Thyroid gland (tissue), 4 donors: ENCODE results near the gene PPP1R13B. TPM values are rescaled to one million over a fixed set of nuclear protein-coding genes. Genes with fewer than 3 reads are reported as not detected.

Experiments used
- DNase-seq, 2 donors: peaks; one replicate each; pipeline ENCODE4 v3.0.0-alpha.2; 2019
- H3K27ac ChIP-seq, 3 donors: fragments of 200-600 bp; sonication (generic); 1 replicate in 2 of 3; 2 replicates in 1 of 3; pipeline ENCODE4 v1.5.1; 2016 to 2019; ENCODE audit warnings: mild to moderate bottlenecking in 1 of 3, moderate library complexity in 1 of 3
- H3K27me3 ChIP-seq: fragments of 200-600 bp; sonication (generic); one replicate; pipeline ENCODE4 v1.5.1; 2019
- H3K36me3 ChIP-seq, 2 donors: fragments of 200-600 bp; sonication (generic); one replicate each; pipeline ENCODE4 v1.5.1; 2016 to 2019
- H3K4me1 ChIP-seq, 2 donors: fragments of 200-600 bp; sonication (generic); one replicate each; pipeline ENCODE4 v1.5.1; 2017 to 2019
- H3K4me3 ChIP-seq, 3 donors: fragments of 200-600 bp; sonication (generic); replicated peaks in 1 of 3; 1 replicate in 2 of 3; 2 replicates in 1 of 3; pipeline ENCODE4 v1.5.1; 2016; ENCODE audit warnings: mild to moderate bottlenecking in 1 of 3
- H3K9me3 ChIP-seq: fragments of 200-600 bp; sonication (generic); one replicate; pipeline ENCODE4 v1.5.1; 2017
- CTCF ChIP-seq, 6 experiments: fragments of 200-600 bp in 3 of 6; fragments of 450-650 bp in 3 of 6; sonication (generic) in 3 of 6; IDR thresholded peaks; one replicate each; pipeline ENCODE4 v1.5.1; 2016 to 2019; ENCODE audit warnings: antibody characterized with exemption in 6 of 6, mild to moderate bottlenecking in 2 of 6, inconsistent platforms in 1 of 6, moderate library complexity in 1 of 6
- POLR2A ChIP-seq, 2 donors: fragments of 450-650 bp; IDR thresholded peaks; one replicate each; pipeline ENCODE4 v1.6.1; 2017; ENCODE audit warnings: antibody characterized with exemption in 2 of 2, mild to moderate bottlenecking in 2 of 2, moderate library complexity in 1 of 2
- WGBS, 2 donors: methylation state at CpG; one replicate each; pipeline ENCODE4 v1.1.5; 2017; 5-methylcytosine and 5-hydroxymethylcytosine counted together
- intact Hi-C: fragments of 100-400 bp; cut with DNase I; formaldehyde crosslinking; loops from one replicate; pipeline ENCODE4 v1.15.1; 2023
- total RNA-seq, 4 donors: library from RNA; depleted of rRNA; stranded (reverse); fragments of >200 nt; gene quantifications; one replicate each; pipeline ENCODE4 v1.2.3, GENCODE V29; 2016

PPP1R13B gene
- total RNA-seq, 4 donors from 2014 or later, result 77.0 to 131 (median 81.8) TPM

- DNase-seq, result no peak
- no peaks in the 10 kb centered on the region for H3K27me3 ChIP-seq
- intact Hi-C loops, result no loop called here
- WGBS, 2 donors, result 86 to 89% methylated on average over 9 to 10 of the region's 10 CpGs
- no peaks in the 10 kb centered on the region for H3K9me3 ChIP-seq
- H3K4me1 ChIP-seq, result peaks cover 19 to 53% of the 10 kb centered on the region in 2 donors
- H3K36me3 ChIP-seq, result no peaks in the 10 kb centered on the region
- H3K27ac ChIP-seq, result peak overlapping the region; percentile 81 to 88 (median 86)
- no peak for TF ChIP-seq POLR2A (IDR thresholded peaks at IDR 0.05)
- TF ChIP-seq CTCF (IDR thresholded peaks at IDR 0.05), result no peak
- no peak overlapping the region for H3K4me3 ChIP-seq
These were observed 21.0 kb upstream of the PPP1R13B start for GRCh38 chr14:103868242-103868897.

- H3K27me3 ChIP-seq, result no peaks in the 10 kb centered on the region
- WGBS, 2 donors, result 12 to 31% methylated on average over 2 to 6 of the region's 10 CpGs
- intact Hi-C loops, result no loop called here
- peaks cover 19 to 48% of the 10 kb centered on the region in 2 donors for H3K4me1 ChIP-seq
- TF ChIP-seq CTCF (IDR thresholded peaks at IDR 0.05) (no peak), POLR2A (IDR thresholded peaks at IDR 0.05) (peak in 1 of 2 donors; percentile 38)
- DNase-seq, result peak; percentile 97
- no peak overlapping the region for H3K4me3 ChIP-seq
- H3K36me3 ChIP-seq, result no peaks in the 10 kb centered on the region
- H3K27ac ChIP-seq, result peak overlapping the region; percentile 81 to 88 (median 87)
- H3K9me3 ChIP-seq, result no peaks in the 10 kb centered on the region
These were observed 20.2 kb upstream of the PPP1R13B start for GRCh38 chr14:103867523-103867953.

GRCh38 chr14:103867020-103867419 lies 19.6 kb upstream of the PPP1R13B start:
- H3K27ac ChIP-seq, result peak overlapping the region; percentile 81 to 88 (median 87)
- no peak for DNase-seq
- no peaks in the 10 kb centered on the region for H3K27me3 ChIP-seq
- no peak overlapping the region for H3K4me3 ChIP-seq
- peaks cover 19 to 43% of the 10 kb centered on the region in 2 donors for H3K4me1 ChIP-seq
- no peaks in the 10 kb centered on the region for H3K36me3 ChIP-seq
- WGBS, 2 donors, result 75 to 90% methylated on average over 7 to 10 of the region's 10 CpGs
- H3K9me3 ChIP-seq, result no peaks in the 10 kb centered on the region
- no peak for TF ChIP-seq CTCF (IDR thresholded peaks at IDR 0.05)
- no peak for TF ChIP-seq POLR2A (IDR thresholded peaks at IDR 0.05)
- intact Hi-C loops, result no loop called here

- DNase-seq, result no peak
- Histone ChIP-seq H3K27ac (no peak overlapping the region), H3K4me1 (peaks cover 13 to 26% of the 10 kb centered on the region in 2 donors), H3K36me3 (no peaks in the 10 kb centered on the region), H3K27me3 (no peaks in the 10 kb centered on the region), H3K9me3 (no peaks in the 10 kb centered on the region), H3K4me3 (no peak overlapping the region)
- TF ChIP-seq CTCF (IDR thresholded peaks at IDR 0.05) (no peak), POLR2A (IDR thresholded peaks at IDR 0.05) (no peak)
- intact Hi-C loops, result no loop called here
- WGBS, 2 donors, result 90 to 93% methylated on average over 6 of the region's 6 CpGs
These were observed 15.9 kb upstream of the PPP1R13B start for GRCh38 chr14:103863245-103863644.

GRCh38 chr14:103862393-103862782 lies 15.0 kb upstream of the PPP1R13B start:
- TF ChIP-seq POLR2A (IDR thresholded peaks at IDR 0.05), result no peak
- TF ChIP-seq CTCF (IDR thresholded peaks at IDR 0.05), result no peak
- Histone ChIP-seq H3K4me3 (no peak overlapping the region), H3K36me3 (no peaks in the 10 kb centered on the region), H3K4me1 (peaks cover 6 to 17% of the 10 kb centered on the region in 2 donors), H3K27ac (no peak overlapping the region), H3K9me3 (no peaks in the 10 kb centered on the region), H3K27me3 (no peaks in the 10 kb centered on the region)
- WGBS, 2 donors, result 84 to 85% methylated on average over 7 of the region's 7 CpGs
- intact Hi-C loops, result no loop called here
- DNase-seq, result no peak
